Upper lobe of left lung (tissue), 4 donors: ENCODE results near the gene CACHD1.
A peak's percentile ranks its signal among the peaks of the same experiment; 100 is the strongest.

Experiments used
- CTCF ChIP-seq, 6 experiments: fragments of 450-650 bp in 4 of 6; fragments of 200-600 bp in 2 of 6; sonication (generic) in 2 of 6; IDR thresholded peaks; one replicate each; pipeline ENCODE4 v1.5.1; 2016 to 2019; ENCODE audit warnings: antibody characterized with exemption in 6 of 6
- POLR2AphosphoS5 ChIP-seq, 2 donors: sonication (generic); formaldehyde crosslinking; IDR thresholded peaks; one replicate each; pipeline ENCODE4 v1.5.1; 2017; ENCODE audit warnings: antibody characterized with exemption in 2 of 2

- peak in 1 of 6 experiments; percentile 27 for TF ChIP-seq CTCF (IDR thresholded peaks at IDR 0.05)
- TF ChIP-seq POLR2AphosphoS5 (IDR thresholded peaks at IDR 0.05) = no peak
Measured at GRCh38 chr1:64505944-64506655, 36.2 kb downstream of the CACHD1 start.
